Endometrial microvascular endothelial cells (primary cell): ENCODE data around the gene RIBC1. TPM values are rescaled to one million over a fixed set of nuclear protein-coding genes. Genes with fewer than 3 reads are reported as not detected.
"Not testable (repeated sequence)": the region's sequence is repeated elsewhere in the genome, so short reads cannot be mapped to it uniquely, and the experiment has no call there.

Experiments used
- in situ Hi-C: cut with HindIII; loops from 2 replicates; pipeline ENCODE4 v1.10.0; 2017; ENCODE audit warnings: low sequenced_read_pairs, low pct_unique_long_range_greater_than_20kb; ENCODE audit errors: inconsistent ontology term
- total RNA-seq: library from RNA; depleted of rRNA; stranded (reverse); fragments of >200 nt; gene quantifications from one replicate; pipeline ENCODE4 v1.2.3, GENCODE V29; 2015; ENCODE audit errors: inconsistent ontology term

The RIBC1 gene
- not detected for total RNA-seq

- in situ Hi-C loops, result no loop called here
These were observed at the start of gene RIBC1 for GRCh38 chrX:53422861-53423306. RIBC1 (plus strand) TSS chrX:53422873; CDS start chrX:53426277, 3,404 bp downstream.

- in situ Hi-C loops, result no loop called here
These were observed 49.4 kb upstream of the RIBC1 start for GRCh38 chrX:53373307-53373706.

- in situ Hi-C loops, result no loop called here
These were observed 48.4 kb upstream of the RIBC1 start for GRCh38 chrX:53374222-53374820.

DNA sequence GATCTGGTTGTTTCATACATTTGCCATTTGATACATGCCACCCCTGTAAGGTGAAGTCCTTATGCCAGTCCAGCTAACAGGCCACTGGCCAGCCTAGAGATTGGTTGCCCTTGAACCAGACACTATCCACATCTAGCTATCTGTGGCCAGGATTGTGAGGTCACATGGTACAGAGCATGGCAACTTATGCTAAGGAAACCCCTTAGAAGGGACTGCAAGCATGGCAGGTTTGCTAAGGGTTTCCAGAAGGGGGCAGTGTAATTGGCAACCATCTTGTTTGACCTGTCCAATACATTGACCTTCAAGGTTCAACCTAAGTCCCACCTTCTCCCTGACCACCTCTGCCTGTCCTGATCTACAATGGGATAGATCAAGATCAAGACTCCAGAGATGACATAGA is 47.8 kb upstream of the RIBC1 start:
- in situ Hi-C loops, result no loop called here

DNA sequence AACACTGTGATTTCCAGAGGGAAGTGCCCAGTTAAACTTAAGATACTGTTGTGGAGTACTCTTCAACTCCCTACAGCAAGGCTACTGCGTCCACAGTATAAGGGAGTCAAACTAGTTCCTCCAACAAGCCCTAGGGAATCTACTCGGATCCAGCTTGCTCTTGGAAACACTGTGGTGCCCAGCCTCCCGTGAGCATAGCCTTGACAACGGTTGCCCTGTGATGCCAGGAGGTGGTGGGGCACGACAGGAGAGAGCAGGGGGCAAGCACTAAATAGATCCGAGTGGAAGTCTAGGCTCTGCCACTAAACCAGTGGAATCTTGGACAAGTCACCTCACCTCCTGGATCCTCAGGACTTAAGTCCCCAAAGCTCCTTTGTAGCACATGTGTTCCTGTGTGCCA is 45.8 kb upstream of the RIBC1 start:
- in situ Hi-C loops, result no loop called here

- in situ Hi-C loops, result no loop called here
These were observed 45.2 kb upstream of the RIBC1 start for GRCh38 chrX:53377464-53377863.

DNA sequence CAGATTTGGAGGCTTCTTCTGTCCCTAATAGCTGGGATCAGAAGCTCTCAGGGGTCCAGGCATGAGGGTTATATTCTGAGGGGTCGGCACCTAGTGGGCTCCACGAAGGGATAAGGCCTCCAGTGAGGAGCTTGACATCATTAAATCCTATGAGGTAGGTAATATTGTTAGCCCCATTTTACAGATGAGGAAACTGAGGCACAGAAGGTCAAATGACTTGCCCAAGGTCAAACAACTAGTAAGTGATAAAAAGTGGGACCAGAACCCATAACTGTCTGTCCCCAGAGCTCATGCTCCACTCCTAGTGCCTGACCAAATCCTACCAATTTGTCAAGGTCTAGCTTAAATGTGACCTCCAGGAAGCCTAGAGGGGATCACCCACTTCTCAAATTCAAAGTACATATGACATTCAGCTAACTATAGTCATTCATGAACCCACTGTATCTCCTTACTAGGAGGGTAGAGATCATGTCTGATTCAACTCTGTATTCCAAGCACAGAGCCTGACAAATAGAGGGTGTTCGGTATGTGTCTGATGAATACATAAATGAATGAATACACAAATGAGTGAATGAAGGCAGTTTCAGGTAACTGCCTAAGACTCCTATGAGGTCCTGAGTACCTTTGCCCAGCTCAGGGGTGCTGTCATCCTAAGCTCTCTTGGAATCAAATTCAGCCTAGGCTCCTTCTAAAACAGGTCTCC is 43.5 kb upstream of the RIBC1 start:
- in situ Hi-C loops, result no loop called here

- in situ Hi-C loops, result no loop called here
These were observed 42.9 kb upstream of the RIBC1 start for GRCh38 chrX:53379747-53380146.

DNA sequence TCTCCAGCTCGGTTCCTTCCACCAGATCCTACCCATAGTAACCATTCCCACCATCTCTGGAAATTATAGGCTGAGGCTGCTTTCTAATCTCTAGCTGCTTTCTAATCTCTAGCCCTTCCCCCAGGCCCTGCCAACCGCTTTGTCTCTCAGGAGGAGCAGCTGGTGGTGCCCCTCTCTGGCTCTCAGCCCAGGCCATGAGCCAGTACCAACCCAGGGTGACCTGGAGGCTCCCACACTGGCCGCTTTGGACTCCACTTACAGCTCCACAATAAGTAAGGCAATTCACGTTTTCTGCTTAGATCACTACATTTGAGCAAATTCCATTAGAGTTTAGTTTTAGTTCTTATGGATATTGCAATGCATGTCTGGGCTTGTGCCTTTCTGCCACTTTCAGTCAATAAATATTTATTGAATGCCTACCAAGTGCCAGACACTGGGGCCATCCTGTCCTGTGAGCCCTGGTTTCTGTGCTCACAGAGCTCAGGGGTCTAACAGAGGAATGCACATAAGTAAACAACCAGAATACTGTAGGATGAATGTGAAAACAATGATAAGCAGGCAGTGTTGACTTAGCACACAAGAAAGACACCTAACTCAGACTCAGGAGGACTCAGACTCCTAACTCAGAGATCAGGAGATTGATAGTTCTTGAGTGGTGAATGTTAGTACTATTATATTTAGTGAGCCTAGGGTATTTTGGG is 39.1 kb upstream of the RIBC1 start:
- in situ Hi-C loops, result no loop called here

GRCh38 chrX:53395605-53396298 is 26.9 kb upstream of the RIBC1 start:
- in situ Hi-C loops, result no loop called here

DNA sequence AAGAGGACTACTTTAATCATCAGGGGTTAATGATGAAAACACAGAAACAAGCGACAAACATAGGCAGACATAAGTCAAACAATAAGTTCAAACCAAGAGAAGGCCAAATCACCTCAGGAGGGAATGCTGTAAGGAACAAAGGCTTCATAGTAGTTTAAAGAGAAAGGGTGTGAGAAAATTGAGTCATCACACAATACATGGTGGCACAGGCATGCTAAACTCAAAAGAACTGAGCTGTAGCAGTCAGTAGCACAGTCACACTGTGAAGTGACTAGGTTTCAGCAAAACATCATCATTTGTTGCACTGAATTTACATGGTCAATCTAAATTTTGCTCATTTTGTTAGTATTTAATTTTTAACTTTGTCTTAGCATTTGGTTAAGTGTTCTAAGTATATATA is 24.5 kb upstream of the RIBC1 start:
- in situ Hi-C loops, result no loop called here

GRCh38 chrX:53403535-53403934 is 19.1 kb upstream of the RIBC1 start:
- in situ Hi-C loops, result no loop called here

- in situ Hi-C loops, result no loop called here
These were observed 10.2 kb upstream of the RIBC1 start for GRCh38 chrX:53412446-53412845.

- in situ Hi-C loops, result not testable (repeated sequence)
These were observed 2.3 kb upstream of the RIBC1 start for GRCh38 chrX:53420351-53420750.

GRCh38 chrX:53421125-53421524 is 1.5 kb upstream of the RIBC1 start:
- in situ Hi-C loops, result no loop called here

- in situ Hi-C loops, result no loop called here
These were observed 944 bp upstream of the RIBC1 start for GRCh38 chrX:53421772-53422085.

- in situ Hi-C loops, result no loop called here
These were observed 400 bp upstream of the RIBC1 start, which contains the start of gene SMC1A for GRCh38 chrX:53422086-53422860. SMC1A (minus strand) TSS chrX:53422654; CDS start chrX:53422600, 54 bp downstream.

DNA sequence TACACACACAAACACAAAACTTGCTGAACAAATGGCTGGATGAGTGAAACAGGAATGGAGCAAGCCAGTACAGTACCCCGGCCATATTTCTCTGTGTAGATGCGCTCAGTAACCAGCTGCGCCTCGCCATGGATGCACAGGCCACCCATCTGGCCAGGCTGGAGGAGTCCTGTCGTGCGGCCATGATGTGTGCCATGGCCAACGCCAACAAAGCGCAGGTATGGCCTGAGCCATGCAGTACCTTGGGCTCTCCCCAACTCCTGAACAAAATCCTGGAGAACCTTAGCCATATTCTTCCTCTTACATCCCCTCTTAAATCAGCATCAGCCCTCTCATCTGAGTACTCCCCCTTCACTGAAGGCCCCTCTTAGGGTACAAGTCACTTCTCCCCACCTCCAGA is 7.1 kb downstream of the RIBC1 start:
- in situ Hi-C loops, result no loop called here

DNA sequence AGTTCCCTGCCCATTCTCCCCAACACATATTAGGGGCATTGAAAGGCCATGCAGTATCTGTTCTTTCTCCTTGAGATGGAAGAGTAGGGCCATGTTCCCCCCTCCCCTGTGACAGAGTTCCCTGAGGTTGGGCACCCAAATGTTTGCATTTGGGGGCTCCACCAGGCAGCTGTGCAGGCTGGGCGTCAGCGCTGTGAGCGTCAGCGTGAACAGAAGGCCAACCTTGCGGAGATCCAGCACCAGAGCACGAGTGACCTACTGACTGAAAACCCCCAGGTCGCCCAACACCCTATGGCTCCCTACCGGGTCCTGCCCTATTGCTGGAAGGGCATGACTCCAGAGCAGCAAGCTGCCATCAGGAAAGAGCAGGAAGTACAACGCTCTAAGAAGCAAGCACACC is 7.6 kb downstream of the RIBC1 start:
- in situ Hi-C loops, result no loop called here
